ENCODE measurements around the gene VWCE.
"Not testable (repeated sequence)": the region's sequence is repeated elsewhere in the genome, so short reads cannot be mapped to it uniquely, and the experiment has no call there.

- TF ChIP-seq CTCF (IDR thresholded peaks at IDR 0.05; ENCODE audit: low read depth, low read length); EZH2phosphoT487 (IDR thresholded peaks at IDR 0.05; ENCODE audit: low read depth): not testable (repeated sequence)
Observed at GRCh38 chr11:61231033-61231432, 64.1 kb downstream of the VWCE start.

All from OCI-LY3 (cell line).